ENCODE data around the gene JARID2. TPM values are rescaled to one million over a fixed set of nuclear protein-coding genes. Genes with fewer than 3 reads are reported as not detected.

Gene JARID2
- polyA plus RNA-seq, 1 experiment, result 9.7 TPM

DNA sequence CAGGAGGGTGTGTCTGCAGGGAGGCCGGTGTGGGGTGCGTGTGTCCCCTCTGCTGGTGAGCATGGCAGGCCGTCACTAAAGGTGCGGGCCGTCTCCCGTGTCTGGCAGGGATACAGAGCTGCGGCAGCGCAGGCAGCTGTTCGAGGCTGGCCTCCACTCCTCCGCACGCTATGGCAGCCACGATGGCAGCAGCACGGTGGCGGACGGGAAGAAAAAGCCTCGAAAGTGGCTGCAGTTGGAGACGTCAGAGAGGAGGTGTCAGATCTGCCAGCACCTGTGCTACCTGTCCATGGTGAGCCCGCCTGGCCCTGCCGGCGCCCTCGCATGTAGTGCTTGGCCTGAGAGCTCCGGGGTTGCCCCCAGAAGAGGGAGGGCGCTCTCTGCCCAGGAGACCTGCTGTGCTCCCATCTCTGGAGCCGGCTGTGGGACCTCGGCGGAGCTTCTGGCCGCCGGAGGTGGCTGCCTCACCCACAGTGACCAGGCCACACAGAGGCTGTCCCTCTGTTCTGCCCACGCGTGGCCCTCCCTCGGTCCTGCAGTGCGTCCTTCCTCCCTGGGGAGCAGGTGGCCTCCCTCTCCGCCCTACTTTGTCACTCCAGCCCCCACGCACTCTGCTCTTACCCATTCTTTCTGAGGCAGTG lies 267.4 kb downstream of the JARID2 start:
- no peak for DNase-seq (ENCODE audit: low read depth, low spot score)
- Histone ChIP-seq H3K27ac (ENCODE audit: low read depth, low read length) (no peak overlapping the region), H3K9me3 (ENCODE audit: control insufficient read depth, insufficient read depth, low read length) (no peaks in the 10 kb centered on the region; the same call in 1 of the 2 replicates), H3K4me3 (ENCODE audit: low read depth, low read length) (no peak overlapping the region), H3K27me3 (ENCODE audit: control insufficient read depth, insufficient read depth, low read length) (no peaks in the 10 kb centered on the region)
- CTCF ChIA-PET, result no interaction called here
- POLR2A ChIA-PET, result interaction anchor here (0.6 kb wide), 1 partner anchor 74 kb away, joined by 3 read pairs; no protein-coding TSS in a partner anchor
- TF ChIP-seq, protein P1, sequence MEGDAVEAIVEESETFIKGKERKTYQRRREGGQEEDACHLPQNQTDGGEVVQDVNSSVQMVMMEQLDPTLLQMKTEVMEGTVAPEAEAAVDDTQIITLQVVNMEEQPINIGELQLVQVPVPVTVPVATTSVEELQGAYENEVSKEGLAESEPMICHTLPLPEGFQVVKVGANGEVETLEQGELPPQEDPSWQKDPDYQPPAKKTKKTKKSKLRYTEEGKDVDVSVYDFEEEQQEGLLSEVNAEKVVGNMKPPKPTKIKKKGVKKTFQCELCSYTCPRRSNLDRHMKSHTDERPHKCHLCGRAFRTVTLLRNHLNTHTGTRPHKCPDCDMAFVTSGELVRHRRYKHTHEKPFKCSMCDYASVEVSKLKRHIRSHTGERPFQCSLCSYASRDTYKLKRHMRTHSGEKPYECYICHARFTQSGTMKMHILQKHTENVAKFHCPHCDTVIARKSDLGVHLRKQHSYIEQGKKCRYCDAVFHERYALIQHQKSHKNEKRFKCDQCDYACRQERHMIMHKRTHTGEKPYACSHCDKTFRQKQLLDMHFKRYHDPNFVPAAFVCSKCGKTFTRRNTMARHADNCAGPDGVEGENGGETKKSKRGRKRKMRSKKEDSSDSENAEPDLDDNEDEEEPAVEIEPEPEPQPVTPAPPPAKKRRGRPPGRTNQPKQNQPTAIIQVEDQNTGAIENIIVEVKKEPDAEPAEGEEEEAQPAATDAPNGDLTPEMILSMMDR (IDR thresholded peaks at IDR 0.05; ENCODE audit: low read depth, low read length), result no peak

DNA sequence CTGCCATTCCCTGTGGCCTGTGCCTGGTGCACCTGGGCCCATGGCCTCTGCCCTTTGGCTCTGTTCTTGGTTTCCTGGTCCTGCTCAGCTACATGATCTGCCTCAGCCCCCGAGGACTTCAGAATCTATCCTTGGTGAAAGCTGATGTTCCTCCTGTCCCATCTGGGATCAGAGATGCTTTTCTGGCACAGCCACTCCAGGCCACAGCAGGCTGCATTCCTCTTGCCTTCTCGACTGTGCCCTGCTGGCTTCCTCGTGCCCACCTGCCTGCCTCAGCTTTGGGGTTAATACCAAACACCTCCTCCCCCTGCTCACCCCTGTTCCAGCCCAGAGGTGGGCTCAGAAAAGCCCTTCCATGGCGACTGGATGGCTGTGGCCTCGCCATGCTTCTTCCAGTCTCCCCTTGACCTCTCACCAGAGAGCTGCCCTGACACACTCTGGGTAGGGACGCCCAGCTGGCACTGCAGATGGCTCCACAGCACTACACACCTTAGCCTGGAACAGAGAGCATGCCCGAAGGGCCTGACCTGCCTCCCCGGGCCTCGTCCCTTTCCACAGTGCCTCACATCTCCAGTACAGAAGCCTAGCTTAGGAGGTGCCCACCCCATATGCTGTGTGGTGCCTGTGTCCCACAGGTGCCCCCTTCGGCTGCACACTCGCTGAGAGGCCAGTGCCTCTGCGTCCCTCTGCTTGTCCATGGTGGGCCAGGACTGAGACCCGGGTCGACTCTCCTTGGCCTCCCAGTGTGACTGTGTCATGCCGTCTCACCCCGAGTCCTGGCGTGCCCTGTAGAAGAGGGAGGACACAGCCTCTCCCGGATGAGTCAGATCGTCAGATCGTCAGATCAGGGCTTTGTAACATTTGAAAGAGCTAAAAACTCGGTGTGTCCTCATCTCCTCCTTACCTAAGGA lies 268.2 kb downstream of the JARID2 start:
- TF ChIP-seq, protein P1 (IDR thresholded peaks at IDR 0.05; ENCODE audit: low read depth, low read length), result no peak
- ChIA-PET POLR2A (no interaction called here), CTCF (no interaction called here)
- Histone ChIP-seq H3K27ac (ENCODE audit: low read depth, low read length) (no peak overlapping the region), H3K4me3 (ENCODE audit: low read depth, low read length) (no peak overlapping the region), H3K27me3 (ENCODE audit: control insufficient read depth, insufficient read depth, low read length) (no peaks in the 10 kb centered on the region), H3K9me3 (ENCODE audit: control insufficient read depth, insufficient read depth, low read length) (no peaks in the 10 kb centered on the region; the same call in 1 of the 2 replicates)
- no peak for DNase-seq (ENCODE audit: low read depth, low spot score)

DNA sequence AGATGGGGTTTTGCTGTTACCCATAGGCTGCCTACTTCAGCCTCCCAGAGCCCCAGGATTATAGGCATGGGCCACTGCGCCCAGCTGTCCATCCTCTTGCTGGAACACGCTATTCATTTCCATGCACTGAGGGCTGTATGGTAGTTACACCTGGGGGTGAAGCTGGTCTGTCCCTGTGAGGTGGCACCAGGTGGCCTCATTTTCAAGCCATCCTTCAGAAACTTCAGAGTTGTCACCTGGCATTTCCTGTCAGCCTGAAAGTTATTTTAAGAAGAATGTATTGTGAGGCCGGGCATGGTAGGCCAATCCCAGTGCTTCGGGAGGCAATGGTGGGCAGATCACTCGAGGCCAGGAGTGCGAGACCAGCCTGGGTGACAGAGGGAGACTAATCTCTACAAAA lies 269.4 kb downstream of the JARID2 start:
- CTCF ChIA-PET, result no interaction called here
- H3K4me3 ChIP-seq (ENCODE audit: low read depth, low read length), result no peak overlapping the region
- POLR2A ChIA-PET, result no interaction called here
- TF ChIP-seq, protein P1 (IDR thresholded peaks at IDR 0.05; ENCODE audit: low read depth, low read length), result no peak
- no peaks in the 10 kb centered on the region for H3K27me3 ChIP-seq (ENCODE audit: control insufficient read depth, insufficient read depth, low read length)
- DNase-seq (ENCODE audit: low read depth, low spot score), result no peak
- H3K27ac ChIP-seq (ENCODE audit: low read depth, low read length), result no peak overlapping the region
- H3K9me3 ChIP-seq (ENCODE audit: control insufficient read depth, insufficient read depth, low read length), result no peaks in the 10 kb centered on the region; the same call in 1 of the 2 replicates

DNA sequence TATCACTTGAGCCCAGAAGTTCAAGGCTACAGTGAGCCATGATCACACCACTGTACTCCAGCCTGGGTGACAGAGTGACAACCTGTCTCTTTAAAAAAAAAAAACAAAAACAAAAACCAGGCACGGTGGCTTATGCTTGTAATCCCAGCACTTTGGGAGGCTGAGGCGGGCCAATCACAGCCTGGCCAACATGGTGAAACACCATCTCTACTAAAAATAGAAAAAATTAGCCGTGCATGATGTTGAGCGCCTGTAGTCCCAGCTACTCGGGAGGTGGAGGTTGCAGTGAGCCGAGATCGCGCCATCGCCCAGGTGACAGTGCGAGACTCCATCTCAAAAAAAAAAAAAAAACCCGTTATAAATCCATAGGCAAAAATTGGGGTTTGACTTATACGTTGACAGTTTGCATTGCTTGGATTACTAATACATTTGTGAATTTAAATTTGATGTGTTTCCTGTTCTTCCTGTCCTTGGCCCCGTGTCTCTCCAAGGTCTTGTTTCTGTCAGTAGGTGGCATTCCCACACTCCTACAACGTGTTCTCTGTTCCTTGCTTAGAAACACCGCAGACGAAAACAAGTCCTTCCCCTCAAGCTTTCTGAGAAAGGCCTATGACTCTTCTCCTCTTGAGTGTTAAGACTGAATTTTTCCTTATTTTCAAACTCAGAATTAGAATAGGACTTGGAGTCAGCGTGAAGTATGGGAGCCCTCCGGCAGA lies 269.9 kb downstream of the JARID2 start:
- ChIA-PET CTCF (no interaction called here), POLR2A (no interaction called here)
- H3K27ac ChIP-seq (ENCODE audit: low read depth, low read length), result no peak overlapping the region
- no peak for DNase-seq (ENCODE audit: low read depth, low spot score)
- no peak overlapping the region for H3K4me3 ChIP-seq (ENCODE audit: low read depth, low read length)
- TF ChIP-seq, protein P1 (IDR thresholded peaks at IDR 0.05; ENCODE audit: low read depth, low read length), result no peak
- H3K27me3 ChIP-seq (ENCODE audit: control insufficient read depth, insufficient read depth, low read length), result no peaks in the 10 kb centered on the region
- no peaks in the 10 kb centered on the region; the same call in 1 of the 2 replicates for H3K9me3 ChIP-seq (ENCODE audit: control insufficient read depth, insufficient read depth, low read length)
